RWPE1 (cell line): ENCODE data around the gene ERCC2.

ENCODE experiments used
- CTCF ChIA-PET: fragments of 350-600 bp; sonication (Branson Sonifier 250); formaldehyde crosslinking; extraction: SDS; loops from one replicate; lab custom pipeline; 2021; lab: Yijun Ruan, JAX
- POLR2A ChIA-PET: fragments of 400-600 bp; formaldehyde crosslinking; extraction: SDS; loops from one replicate; lab custom pipeline; 2020; ENCODE audit warnings: antibody characterized with exemption; ENCODE audit not compliant: low non-redundant PET; lab: Yijun Ruan, JAX
- DNase-seq: peaks from one replicate; pipeline ENCODE4 v3.0.0; 2012; ENCODE audit warnings: low spot score
- H3K27ac ChIP-seq: fragments of 450-650 bp; 2 replicates; pipeline ENCODE4 v1.5.1; 2017
- TF ChIP-seq, protein P1 (sequence below): fragments of 450-650 bp; conservative IDR thresholded peaks from 2 replicates; pipeline ENCODE4 v1.5.1; 2017; ENCODE audit warnings: low read depth, mild to moderate bottlenecking

The ERCC2 gene

DNA sequence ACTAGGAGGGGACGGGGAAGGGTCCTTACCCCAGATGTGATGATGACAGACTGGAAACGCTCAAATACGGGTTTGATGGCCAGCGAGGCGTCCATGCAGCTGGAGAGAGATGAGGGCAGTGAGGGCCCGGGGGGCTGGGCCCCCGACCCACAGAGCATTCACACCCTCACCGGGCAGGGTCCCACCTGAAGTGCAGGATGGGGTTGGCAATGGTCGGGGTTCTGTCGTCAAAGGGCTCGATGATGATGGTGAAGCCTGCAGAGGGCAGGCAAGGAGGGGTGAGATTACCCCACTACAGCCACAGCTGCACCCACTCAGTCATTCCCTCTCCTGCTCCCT, 13.0 kb downstream of the ERCC2 start:
- POLR2A ChIA-PET: no interaction called here
- DNase-seq: no peak
- peak overlapping the region; percentile 26; the same call in 1 of the 2 replicates for H3K27ac ChIP-seq
- TF ChIP-seq, protein P1, sequence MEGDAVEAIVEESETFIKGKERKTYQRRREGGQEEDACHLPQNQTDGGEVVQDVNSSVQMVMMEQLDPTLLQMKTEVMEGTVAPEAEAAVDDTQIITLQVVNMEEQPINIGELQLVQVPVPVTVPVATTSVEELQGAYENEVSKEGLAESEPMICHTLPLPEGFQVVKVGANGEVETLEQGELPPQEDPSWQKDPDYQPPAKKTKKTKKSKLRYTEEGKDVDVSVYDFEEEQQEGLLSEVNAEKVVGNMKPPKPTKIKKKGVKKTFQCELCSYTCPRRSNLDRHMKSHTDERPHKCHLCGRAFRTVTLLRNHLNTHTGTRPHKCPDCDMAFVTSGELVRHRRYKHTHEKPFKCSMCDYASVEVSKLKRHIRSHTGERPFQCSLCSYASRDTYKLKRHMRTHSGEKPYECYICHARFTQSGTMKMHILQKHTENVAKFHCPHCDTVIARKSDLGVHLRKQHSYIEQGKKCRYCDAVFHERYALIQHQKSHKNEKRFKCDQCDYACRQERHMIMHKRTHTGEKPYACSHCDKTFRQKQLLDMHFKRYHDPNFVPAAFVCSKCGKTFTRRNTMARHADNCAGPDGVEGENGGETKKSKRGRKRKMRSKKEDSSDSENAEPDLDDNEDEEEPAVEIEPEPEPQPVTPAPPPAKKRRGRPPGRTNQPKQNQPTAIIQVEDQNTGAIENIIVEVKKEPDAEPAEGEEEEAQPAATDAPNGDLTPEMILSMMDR: no peak
- CTCF ChIA-PET: no interaction called here

GRCh38 chr19:45356760-45357444, 13.5 kb downstream of the ERCC2 start:
- H3K27ac ChIP-seq: no peak overlapping the region
- CTCF ChIA-PET: no interaction called here
- no peak for DNase-seq
- TF ChIP-seq, protein P1: no peak
- POLR2A ChIA-PET: no interaction called here

- ChIA-PET CTCF (no interaction called here), POLR2A (no interaction called here)
- H3K27ac ChIP-seq: no peak overlapping the region; the same call in 1 of the 2 replicates
- DNase-seq: no peak
- TF ChIP-seq, protein P1: no peak
Observed at GRCh38 chr19:45355910-45356309, 14.5 kb downstream of the ERCC2 start.

GRCh38 chr19:45355402-45355801, 15.0 kb downstream of the ERCC2 start:
- ChIA-PET POLR2A (no interaction called here), CTCF (interaction anchor here (0.7 kb wide), 1 partner anchor 13 kb away, joined by 3 read pairs; no protein-coding TSS in a partner anchor)
- peak overlapping the region; percentile 31; the same call in 1 of the 2 replicates for H3K27ac ChIP-seq
- DNase-seq: no peak
- TF ChIP-seq, protein P1: no peak

DNA sequence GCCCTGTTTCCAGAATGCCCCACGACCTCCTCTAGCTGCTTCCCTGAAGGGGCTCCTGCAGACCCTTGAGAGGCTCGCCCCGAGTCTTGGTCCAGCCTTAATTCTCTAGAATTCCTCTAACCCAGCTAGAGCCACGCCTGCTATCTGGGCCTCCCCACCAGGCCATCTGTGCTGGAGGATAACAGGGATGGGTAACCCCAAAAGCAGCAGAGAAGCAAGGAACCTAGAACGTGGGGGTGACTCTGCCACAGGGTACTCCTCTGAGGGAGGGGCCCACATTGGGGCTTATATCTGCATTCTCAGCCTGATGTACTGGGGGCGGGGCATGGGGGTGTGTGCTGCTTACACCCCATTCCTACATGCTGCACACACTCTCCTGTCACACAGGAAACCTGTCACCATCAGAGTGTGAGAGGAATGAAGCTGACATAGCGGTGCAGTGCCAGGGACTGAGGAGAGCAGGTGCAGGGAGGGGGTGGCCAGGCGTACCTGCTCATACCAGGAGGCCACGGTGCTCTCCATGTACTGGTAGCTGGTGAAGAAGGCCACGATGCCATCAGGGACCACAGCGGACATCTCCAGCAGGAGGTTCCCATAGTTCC, 16.0 kb downstream of the ERCC2 start:
- DNase-seq: no peak
- ChIA-PET POLR2A (no interaction called here), CTCF (no interaction called here)
- TF ChIP-seq, protein P1: no peak
- H3K27ac ChIP-seq: peak overlapping the region; percentile 31

DNA sequence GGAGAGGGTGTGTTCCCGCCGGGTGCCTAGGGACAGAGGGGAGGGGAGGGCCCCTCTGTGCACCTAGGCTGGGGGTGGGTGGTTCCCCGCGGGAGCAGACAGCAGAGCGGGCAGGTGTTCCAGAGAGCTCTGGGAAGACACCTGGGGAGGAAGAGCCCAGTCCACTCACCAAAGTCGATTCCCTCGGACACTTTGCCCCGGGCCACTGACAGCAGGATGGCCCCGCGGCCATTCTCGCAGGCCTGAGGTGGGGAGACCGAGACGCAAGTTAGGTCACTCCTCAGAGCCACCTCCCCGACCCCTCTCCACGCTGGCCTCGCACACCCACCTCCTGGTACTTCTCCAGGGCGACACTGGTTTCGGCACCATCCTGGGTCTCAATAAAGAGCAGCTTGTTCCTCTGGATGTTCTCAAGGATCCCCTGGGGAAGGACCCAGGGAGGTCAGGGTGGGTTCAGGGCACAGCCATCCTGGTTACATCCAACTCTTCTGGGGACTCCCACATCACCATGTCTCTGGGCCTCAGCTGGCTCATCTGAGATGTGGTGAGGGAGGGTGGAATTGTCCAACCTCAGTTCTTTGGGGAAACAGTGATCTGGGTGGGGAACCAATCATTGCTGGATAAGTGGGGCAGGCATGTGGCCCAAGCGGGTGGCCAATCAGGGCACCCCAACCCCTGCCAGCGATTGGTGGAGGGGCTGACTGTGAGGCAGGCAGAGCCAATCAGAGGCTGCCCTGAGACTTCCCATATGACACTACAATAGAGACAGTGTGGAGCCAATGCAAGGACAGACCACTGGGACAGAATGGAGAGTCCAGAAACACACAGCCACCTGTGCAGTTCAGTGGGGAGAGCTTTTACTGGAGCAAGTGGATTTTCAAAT, 17.2 kb downstream of the ERCC2 start:
- POLR2A ChIA-PET: interaction anchor here (0.5 to 0.6 kb wide), 2 partner anchors 153 to 261 kb away, joined by 3 to 5 read pairs; no protein-coding TSS in a partner anchor
- CTCF ChIA-PET: interaction anchor here (0.6 to 0.7 kb wide), 2 partner anchors 61 to 126 kb away, joined by 4 read pairs; no protein-coding TSS in a partner anchor
- TF ChIP-seq, protein P1: no peak
- H3K27ac ChIP-seq: peak overlapping the region; percentile 31
- no peak for DNase-seq
